ENCODE results near the gene SUCLA2.
"Not testable (repeated sequence)": the region's sequence is repeated elsewhere in the genome, so short reads cannot be mapped to it uniquely, and the experiment has no call there.

The SUCLA2 gene

GRCh38 chr13:47997384-47997783, 3.7 kb downstream of the SUCLA2 start:
- in situ Hi-C loops (cut with MboI; ENCODE audit: low sequenced_read_pairs): no loop called here

DNA sequence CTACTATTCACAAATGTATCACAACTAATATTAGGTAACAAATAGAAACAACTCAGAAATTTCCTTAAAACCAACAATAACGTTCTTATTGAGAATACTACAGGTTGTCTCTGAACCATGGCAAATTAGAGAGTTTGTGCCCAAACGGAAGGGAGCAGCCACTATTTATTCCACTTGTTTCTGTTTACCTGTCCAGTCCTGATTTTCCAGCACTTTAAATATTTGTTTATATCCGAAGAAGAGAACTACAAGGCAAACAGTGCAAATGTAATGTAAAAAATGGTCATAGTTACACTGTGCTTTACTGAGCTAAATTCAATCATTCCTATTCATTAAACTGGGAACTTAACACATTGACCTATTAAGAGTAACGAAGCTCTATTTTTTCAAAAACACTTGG, 9.2 kb downstream of the SUCLA2 start:
- in situ Hi-C loops (cut with MboI; ENCODE audit: low sequenced_read_pairs): no loop called here

DNA sequence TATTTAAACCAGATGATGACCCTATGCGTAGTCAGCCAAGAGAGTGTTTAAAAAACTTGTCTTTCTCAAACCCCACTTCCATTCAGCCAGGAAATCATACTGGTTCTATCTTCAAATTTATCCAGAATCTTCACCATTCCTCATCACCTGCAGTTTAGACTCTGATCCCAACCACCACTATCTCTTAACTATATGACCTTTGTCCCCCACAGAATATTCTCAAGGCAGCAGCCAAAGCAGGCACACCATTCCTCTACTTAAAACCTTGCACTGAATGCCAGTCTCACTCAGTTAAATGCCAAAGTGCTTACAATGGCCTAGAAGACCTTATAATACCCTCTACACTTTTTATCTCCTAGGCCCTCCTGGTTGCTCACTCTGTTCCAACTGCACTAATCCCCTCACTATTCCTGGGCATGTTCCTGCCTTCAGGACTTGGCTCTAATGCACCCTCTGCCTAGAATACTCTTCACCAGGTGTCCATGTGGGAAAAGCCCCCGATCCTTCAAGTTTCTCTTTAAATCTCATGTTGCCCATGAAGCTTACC, 10.1 kb downstream of the SUCLA2 start:
- in situ Hi-C loops (cut with MboI; ENCODE audit: low sequenced_read_pairs): no loop called here

DNA sequence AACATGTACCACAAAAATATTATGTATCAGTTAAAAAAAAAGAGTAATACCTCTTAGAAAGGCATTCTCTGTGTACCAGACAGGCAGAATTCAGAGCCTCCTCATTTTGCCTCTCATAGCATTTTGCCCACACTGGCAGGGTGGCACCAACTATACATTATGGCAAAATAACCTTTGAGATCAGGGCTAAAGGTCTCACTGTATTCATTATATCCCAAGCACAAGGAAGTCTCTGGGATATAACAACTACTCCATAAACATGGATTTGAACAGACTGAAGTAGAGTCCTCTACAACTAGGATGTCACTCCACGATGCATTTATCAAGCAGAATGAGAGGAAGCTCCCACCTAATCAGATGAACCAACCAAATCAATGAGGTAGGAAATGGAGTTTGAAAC, 10.6 kb downstream of the SUCLA2 start:
- in situ Hi-C loops (cut with MboI; ENCODE audit: low sequenced_read_pairs): no loop called here

DNA sequence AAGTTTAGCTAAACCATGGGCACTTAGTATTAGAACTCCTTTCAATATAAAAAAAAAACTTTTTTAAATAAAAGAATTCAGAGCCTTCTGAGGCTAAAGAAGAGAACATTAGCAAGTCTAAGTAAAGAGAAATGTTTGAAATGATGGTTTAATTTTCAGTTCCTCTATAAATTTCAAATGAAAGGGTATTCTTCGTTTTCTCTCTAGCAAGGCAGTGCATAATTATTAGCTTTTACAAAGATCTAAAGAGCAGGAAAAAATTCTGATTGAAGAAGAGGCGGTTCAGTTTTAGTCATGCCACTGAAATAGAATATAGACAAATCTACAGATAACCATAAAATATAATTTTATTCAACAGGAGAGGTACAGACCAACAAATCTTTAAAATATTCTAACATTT, 18.0 kb downstream of the SUCLA2 start:
- in situ Hi-C loops (cut with MboI; ENCODE audit: low sequenced_read_pairs): no loop called here

- in situ Hi-C loops (cut with MboI; ENCODE audit: low sequenced_read_pairs): no loop called here
Measured at GRCh38 chr13:47976325-47976724, 24.7 kb downstream of the SUCLA2 start.

DNA sequence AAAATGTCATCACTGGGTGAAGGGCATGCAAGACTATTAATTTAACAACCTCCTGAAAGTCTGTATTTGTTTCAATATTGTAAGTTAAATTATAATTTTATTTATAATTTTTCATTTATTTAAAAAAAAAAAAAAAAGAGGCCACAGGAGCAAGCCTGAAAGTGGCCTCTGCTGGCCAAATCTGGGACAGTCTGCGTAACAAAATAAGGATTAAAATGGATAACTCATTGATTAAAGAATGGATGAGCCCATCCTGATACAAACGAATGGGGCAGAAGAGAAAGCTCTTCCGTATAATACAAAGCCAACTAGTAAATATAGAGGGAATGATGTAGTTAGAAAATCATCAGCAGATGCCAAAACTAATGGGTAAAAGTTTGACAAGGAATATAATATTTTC, 36.2 kb downstream of the SUCLA2 start:
- in situ Hi-C loops (cut with MboI; ENCODE audit: low sequenced_read_pairs): no loop called here

GRCh38 chr13:47962237-47962636, 38.8 kb downstream of the SUCLA2 start:
- in situ Hi-C loops (cut with MboI; ENCODE audit: low sequenced_read_pairs): no loop called here

DNA sequence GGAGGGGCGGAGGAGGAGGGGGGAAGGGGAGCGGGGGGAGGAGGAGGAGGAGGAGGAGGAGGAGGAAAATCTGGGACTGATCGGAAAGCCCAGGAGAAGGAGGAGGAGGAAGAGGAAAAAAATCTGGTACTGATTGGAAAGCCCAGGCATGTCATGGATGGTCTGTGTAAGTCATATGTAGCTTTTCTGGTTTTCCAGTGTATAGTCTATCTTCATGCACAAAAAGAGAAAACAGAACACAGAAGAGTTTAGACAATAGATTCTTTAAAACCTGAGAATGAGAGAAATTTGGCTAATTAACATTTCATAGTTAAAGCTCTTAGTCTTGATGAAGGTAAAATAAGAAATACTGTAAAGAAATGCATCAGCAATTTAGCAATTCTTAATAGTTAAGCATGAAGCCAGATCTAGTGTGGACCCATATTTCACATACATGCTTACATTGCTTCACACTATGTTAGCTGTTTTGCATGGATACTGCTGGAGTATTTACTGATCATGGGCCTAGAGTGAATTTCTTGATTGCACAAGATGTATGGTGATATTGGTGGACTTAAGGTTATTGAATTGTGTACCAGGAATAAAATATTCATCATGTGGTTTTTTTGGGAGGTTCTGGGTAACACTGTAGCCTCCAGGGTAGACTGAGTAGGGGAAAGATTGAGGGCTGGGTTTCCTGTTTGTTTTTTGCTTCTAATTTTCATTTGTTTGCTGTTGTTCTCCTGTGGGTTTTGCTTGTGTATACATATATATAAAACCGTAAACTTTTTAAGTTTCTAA, 41.4 kb downstream of the SUCLA2 start:
- in situ Hi-C loops (cut with MboI; ENCODE audit: low sequenced_read_pairs): no loop called here

DNA sequence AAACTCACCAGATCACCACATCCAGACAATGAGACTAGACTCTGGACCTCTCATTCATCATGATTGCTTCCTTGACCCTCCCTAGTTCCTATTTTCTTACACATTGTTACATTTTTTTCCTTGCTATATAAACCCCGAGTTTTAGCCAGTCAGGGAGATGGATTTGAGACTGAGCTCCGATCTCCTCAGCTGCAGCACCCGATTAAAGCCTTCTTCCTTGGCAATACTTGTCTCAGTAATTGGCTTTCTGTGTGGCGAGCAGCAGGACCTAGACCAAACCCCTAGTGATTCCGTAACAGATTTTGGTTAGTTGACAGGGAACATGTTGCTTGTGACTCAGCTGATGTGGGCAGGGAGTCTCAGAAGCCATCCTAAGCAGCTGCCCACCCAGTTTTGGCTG, 44.0 kb downstream of the SUCLA2 start:
- in situ Hi-C loops (cut with MboI; ENCODE audit: low sequenced_read_pairs): no loop called here

- in situ Hi-C loops (cut with MboI; ENCODE audit: low sequenced_read_pairs): no loop called here
Measured at GRCh38 chr13:47955836-47956235, 45.2 kb downstream of the SUCLA2 start.

GRCh38 chr13:47949799-47950198, 51.3 kb downstream of the SUCLA2 start:
- in situ Hi-C loops (cut with MboI; ENCODE audit: low sequenced_read_pairs): no loop called here

- in situ Hi-C loops (cut with MboI; ENCODE audit: low sequenced_read_pairs): no loop called here
Measured at GRCh38 chr13:47945738-47946137, 55.3 kb downstream of the SUCLA2 start.

GRCh38 chr13:47945146-47945545, 55.9 kb downstream of the SUCLA2 start:
- in situ Hi-C loops (cut with MboI; ENCODE audit: low sequenced_read_pairs): not testable (repeated sequence)

DNA sequence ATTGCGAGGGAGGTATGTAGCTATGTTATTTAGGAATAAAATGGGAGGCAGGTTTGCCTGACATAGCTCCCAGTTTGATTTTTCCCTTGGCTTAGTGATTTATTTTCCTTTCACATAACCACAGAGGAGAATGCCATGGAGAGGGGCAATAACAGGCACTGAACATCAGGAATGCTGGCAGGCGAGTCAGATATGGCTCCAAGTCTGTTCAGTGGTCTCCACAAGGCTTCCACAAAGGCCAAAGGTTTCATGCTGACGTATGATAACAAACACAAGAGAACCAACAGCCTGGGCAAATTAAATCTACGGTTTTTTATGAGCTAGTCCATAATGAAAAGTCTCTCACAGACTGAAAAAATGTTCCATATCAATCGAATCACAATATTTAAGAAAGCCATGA, 66.7 kb downstream of the SUCLA2 start:
- in situ Hi-C loops (cut with MboI; ENCODE audit: low sequenced_read_pairs): no loop called here

- in situ Hi-C loops (cut with MboI; ENCODE audit: low sequenced_read_pairs): no loop called here
Measured at GRCh38 chr13:47932950-47933923, 67.8 kb downstream of the SUCLA2 start.

DNA sequence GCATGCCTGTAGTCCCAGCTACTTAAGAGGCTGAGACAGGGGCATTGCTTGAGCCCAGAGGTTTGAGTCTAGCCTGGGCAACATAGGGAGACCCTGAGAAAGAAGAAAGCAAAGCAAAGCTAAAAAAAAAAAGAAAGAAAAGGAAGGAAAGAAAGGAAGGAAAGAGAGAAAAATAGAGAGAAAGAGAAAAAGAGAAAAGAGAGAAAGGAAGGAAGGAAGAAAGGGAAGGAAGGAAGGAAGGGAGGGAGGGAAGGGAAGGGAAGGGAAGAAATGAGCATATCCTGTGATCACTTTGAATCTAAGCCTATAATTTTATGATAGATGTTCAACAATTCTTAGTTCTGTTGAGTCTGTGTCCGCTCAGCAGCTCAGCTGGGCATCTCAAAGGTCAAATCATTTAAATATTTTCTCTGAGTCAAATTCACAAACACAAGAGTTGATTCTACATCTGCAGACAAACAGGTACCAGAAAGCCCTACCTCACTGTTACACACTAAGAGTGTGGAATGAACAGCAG, 70.4 kb downstream of the SUCLA2 start:
- in situ Hi-C loops (cut with MboI; ENCODE audit: low sequenced_read_pairs): no loop called here

DNA sequence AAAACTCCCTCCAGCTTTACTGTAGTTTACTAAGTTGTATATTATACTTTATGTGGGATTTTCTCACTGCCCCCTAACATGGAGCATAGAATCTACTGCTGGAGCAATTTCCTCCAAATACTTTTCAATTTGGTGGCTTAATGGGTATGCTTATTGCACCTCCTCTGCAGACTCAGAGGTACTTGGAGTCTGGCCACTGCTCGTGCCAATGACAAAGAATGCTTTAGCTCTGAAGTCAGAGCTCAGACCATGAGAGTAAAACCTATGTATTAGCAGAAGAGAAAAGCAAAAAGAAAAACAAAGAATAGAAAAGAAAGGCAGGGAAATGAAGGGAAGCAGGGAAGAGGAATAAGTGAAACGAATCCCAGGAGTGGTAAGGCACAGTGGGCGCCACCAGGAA, 71.9 kb downstream of the SUCLA2 start:
- in situ Hi-C loops (cut with MboI; ENCODE audit: low sequenced_read_pairs): no loop called here

GRCh38 chr13:47917022-47917574, 84.0 kb downstream of the SUCLA2 start:
- in situ Hi-C loops (cut with MboI; ENCODE audit: low sequenced_read_pairs): no loop called here

- in situ Hi-C loops (cut with MboI; ENCODE audit: low sequenced_read_pairs): no loop called here
Measured at GRCh38 chr13:47908197-47908902, 92.7 kb downstream of the SUCLA2 start.

GRCh38 chr13:47904891-47905290, 96.2 kb downstream of the SUCLA2 start:
- in situ Hi-C loops (cut with MboI; ENCODE audit: low sequenced_read_pairs): no loop called here
